Erythroblast (primary cell): ENCODE data around the gene RHBDL3.

Experiments
- DNase-seq, 2 experiments: peaks; one replicate each; lab custom pipeline; 2025; lab: John Stamatoyannopoulos, UW
- GATA1 ChIP-seq: IDR thresholded peaks from 2 replicates; pipeline ENCODE4 v1.6.1; 2011; ENCODE audit warnings: low read depth, mild to moderate bottlenecking, control low read depth, low read length, moderate library complexity
- POLR2A ChIP-seq: IDR thresholded peaks from 2 replicates; pipeline ENCODE4 v1.6.1; 2011; ENCODE audit warnings: mild to moderate bottlenecking, low read length

Gene RHBDL3, protein sequence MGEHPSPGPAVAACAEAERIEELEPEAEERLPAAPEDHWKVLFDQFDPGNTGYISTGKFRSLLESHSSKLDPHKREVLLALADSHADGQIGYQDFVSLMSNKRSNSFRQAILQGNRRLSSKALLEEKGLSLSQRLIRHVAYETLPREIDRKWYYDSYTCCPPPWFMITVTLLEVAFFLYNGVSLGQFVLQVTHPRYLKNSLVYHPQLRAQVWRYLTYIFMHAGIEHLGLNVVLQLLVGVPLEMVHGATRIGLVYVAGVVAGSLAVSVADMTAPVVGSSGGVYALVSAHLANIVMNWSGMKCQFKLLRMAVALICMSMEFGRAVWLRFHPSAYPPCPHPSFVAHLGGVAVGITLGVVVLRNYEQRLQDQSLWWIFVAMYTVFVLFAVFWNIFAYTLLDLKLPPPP

DNA sequence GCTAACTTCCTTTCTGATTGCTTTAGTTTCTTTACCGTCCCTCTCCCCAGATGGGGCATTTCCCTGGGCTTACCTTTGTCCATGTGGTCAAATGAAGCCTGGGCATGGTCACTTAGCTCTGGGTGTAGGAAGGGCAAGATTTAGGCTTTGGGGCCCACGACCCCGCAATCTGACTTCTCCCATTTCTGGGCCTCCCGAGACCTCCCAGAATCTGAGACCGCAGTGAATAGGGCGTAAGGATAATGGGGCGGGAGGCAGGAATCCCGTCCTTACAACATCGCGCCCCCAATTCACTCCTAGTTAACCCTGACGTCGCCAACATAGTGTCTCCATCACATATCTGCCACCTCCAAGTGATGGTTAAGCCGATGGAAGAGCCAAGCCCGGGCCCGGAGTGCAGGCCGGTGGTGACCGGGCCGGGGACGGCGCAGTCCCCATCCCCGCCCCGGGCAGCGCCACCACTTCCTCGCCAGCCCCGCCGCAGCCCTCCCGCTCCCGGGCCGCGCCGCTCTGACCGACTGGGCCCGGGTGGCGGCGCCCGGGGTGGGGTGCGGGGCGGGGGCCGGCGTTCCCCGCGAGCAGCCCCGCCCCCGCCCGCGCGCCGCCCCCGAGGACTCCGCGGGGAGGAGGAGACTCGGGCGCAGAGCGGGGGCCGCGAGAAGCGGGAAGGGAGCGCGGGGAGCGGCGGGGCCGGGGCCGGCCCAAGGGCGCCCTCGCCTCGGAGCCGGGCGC, at the start of gene RHBDL3:
Gene RHBDL3, plus strand, starts transcription at position 641 of the 732 bp plus-strand sequence. CDS start 358 bp downstream, outside the sequence.
- peak; percentile 31 to 57 for DNase-seq
- TF ChIP-seq POLR2A = no peak
- TF ChIP-seq GATA1 = no peak

DNA sequence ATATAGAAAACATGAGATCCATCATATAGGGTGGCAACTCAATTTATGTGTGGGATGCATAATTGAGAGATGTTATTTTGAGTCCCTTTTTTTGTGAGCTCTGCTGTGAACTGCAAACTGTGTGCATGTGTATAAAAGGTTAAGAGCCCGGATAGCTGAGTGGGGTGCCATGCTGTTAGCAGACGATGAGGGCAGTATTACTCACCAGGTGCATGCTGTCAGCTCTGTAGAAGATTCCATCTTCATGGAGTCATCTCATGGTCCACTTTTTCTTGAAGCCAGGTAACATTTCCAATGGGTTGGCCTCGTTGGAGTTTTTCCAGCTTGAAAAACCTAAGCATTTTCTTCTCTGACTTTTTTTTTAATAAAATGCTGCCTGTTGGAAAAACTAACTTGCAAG, 43.0 kb upstream of the RHBDL3 start:
- DNase-seq = no peak
- no peak for TF ChIP-seq POLR2A
- no peak for TF ChIP-seq GATA1

DNA sequence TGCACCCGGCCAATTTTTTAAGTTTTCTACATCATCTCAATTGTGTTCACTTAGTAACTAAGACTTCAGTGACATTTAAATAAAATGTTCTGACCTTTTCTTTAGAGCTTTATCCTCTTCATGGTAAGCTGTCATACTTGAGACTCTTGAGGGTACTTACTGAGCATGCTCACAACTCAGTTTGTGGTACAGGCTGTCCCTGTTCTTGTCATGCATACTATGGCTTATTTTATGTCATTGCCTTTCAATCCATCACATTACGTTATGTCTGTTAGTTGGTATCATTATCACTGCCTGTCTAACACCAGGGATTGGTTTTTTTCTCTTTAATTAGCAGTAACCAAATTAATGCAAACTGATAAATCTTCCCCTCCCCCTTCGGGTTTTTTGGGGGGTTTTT, 41.9 kb upstream of the RHBDL3 start:
- no peak for TF ChIP-seq POLR2A
- no peak for TF ChIP-seq GATA1
- DNase-seq = no peak

DNA sequence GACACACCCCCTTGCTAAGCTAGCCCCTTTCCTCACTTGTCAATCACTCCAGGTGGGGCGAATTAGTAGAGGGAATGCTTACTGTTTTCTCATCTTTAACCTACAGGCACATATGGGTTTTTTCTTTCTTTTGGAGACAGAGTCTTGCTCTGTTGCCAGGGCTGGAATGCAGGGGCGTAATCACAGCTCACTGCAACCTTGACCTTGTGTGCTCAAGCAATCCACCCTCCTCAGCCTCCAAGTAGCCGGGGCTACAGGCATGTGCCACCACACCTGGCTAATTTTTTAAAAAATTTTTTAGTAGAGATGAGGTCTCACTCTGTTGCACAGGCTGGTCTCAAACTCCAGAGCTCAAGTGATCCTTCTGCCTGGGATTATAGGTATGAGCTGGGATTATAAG, 38.7 kb upstream of the RHBDL3 start:
- no peak for DNase-seq
- TF ChIP-seq POLR2A = no peak
- TF ChIP-seq GATA1 = no peak

DNA sequence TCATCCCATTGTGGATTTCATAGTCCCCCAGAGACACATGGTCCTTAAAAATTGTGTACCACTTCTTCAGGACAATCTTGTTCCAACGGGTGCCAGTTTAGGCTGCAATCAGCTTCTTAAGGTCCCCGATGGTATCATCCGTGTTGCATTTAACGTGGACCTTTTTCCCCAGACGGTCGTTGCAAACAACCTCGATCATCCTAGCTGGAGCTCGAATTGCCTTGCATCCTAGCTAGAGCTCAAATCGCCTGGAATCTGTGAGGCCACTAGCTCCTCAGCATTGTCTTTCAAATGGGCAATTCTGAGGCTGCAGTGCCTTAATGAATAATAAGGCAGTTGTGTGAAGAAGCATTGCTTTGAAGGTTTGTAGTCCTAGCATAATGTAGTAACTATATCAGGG, 37.7 kb upstream of the RHBDL3 start:
- DNase-seq = no peak
- no peak for TF ChIP-seq POLR2A
- no peak for TF ChIP-seq GATA1

DNA sequence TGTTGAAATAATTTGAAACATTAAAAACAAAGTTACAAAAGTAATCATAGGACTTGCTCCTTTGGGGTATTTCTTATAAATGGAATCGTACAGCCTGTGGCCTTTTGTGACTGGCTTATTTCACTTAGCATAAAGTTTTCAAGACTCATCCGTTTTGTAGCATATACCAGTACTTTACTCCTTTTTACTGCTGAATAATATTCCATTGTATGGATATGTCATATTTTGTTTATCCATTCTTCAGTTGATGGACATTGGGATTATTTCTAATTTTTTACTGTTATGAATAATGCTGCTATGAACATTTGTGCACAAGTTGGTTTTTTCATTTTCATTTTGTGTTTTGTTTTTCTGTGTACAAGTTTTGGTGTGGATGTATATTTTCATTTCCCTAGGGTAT, 30.0 kb upstream of the RHBDL3 start:
- no peak for TF ChIP-seq GATA1
- no peak for TF ChIP-seq POLR2A

DNA sequence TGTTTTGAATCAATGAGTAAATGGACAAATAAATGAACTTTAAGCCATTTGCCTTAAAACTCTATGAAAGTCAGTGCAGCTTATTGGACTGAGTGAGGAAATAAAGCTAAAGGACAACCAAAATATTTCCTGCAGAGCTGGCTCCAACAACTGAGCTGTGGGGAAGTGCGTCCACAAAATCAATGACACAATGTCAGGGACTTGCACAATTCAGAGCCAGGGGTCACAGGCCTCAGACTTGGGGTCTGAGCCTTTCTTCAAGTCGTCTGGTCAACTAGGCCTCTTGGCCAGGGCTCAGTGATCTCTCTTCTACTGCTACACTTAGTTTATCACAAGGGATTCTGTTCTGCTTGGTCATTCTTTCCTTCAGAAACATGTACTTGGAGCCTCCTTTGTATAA, 26.2 kb upstream of the RHBDL3 start:
- no peak for DNase-seq
- TF ChIP-seq POLR2A = no peak
- TF ChIP-seq GATA1 = no peak

More for the DNA sequence above, 30.0 kb upstream of the RHBDL3 start:
- no peak for DNase-seq

DNA sequence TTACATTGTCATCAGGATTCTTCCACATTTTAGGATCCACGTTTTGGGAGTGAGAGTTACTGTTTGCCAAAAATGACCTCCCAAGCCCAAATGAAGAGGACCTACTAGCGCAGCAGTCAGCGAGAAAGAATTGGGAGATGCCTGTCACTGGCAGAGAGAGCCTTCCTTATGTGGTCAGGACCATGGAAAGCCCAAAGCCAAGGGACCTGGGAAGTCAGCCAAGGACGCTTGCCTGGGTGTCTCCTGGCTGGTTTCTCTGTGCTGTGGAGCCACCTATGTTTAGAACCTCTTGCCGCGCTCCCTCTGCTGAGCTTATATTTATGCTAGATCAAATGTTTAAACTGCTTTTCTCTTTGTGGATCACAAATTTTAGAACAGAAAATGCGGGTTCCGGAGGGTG, 24.9 kb upstream of the RHBDL3 start:
- TF ChIP-seq POLR2A (no peak), GATA1 (no peak)
- peak in 1 of 2 experiments; percentile 7 for DNase-seq

DNA sequence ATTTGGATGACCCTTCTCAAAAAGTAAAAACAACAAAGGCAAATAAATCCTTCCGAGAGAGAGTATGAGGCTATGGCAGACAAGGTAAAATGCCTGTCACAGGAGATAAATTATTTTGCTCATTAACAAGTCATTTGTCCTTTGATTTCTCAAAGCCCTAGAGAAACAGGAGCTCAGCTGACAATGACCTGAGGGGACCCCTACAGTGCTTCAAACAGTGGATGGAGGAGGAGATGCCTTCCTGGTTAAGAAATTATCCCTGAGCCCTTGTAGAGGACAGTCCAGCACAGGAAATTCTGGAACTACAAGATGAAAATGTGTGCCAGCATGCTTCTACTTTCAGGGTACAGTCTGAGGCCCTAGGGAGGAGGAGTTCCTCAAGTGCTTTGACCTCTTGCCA, 24.0 kb upstream of the RHBDL3 start:
- DNase-seq = no peak
- TF ChIP-seq GATA1 = no peak
- TF ChIP-seq POLR2A = no peak

DNA sequence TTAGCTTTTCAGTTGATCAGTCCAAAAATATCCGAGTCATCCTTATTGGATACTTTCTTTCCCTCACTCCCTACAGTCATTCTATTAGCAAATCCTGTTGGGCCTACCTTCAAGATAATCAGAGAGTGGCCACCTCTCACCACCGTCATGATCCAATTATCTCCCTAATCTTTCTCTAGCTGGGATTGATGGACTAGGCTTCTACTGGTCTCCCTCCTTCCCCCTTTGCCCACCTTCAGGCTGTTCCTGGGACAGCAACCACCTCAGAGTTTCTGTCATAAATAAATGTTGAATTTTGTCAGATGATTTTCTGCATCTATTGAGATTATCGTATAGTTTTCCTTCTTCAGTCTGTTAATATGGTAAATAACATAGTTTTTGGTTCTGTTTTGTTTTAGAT, 16.2 kb upstream of the RHBDL3 start:
- no peak for DNase-seq
- no peak for TF ChIP-seq GATA1
- TF ChIP-seq POLR2A = no peak

DNA sequence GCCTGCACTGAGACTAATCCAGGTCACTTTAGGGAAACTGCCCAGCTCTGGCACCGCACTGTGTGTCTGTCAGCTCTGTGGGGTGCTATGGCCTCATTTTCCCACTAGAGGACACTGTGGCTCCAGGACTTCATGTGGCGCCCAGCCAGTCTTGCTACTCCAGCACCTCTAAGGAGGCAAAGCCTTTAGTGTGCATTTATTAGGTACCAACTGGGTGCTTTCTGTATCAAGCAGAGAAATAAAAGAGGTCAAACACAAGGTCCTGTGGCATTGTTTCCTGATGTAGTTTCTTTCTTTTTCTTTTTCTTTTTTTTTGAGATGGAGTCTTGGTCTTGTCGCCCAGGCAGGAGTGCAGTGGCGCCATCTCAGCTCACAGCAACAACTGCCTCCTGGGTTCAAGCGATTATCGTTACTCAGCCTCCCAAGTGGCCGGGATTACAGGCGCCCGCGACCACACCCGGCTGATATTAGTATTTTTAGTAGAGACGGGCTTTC, 12.5 kb upstream of the RHBDL3 start:
- TF ChIP-seq GATA1 (no peak), POLR2A (no peak)
- peak; percentile 75 to 87 for DNase-seq

DNA sequence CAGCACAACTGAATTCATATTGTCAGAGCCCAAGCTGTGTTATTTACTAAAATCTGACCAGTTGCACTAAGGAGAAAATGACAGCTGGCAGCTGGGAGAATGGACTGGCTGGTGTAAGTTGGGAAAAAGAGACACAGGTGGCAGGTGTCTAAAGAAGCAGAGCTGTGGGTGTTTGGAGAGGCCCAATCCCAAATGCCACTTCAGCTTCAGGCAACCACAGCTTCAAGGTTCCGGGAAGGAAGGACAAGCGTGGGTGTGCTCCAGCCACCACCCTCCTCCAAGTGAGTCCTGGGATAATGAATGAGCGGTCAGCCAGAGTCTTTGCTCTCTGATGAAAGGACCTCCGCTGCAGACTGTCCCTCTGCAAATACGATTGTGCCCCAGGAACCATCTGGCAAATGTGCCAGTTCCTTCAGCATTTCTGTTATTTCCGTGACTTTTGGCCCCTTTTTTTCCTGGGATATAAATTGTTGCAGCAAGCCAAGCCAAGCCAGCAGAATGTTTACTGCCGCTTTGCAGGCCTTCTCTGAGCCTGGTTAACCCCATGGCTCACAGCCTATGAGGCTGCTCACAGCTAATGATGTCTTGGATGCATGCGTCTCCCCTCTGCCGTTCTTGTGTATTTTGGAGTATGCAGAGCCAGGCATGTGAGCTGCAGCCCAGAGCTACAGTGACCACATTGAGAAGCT, 9.5 kb upstream of the RHBDL3 start:
- no peak for DNase-seq
- TF ChIP-seq GATA1 (no peak), POLR2A (no peak)

DNA sequence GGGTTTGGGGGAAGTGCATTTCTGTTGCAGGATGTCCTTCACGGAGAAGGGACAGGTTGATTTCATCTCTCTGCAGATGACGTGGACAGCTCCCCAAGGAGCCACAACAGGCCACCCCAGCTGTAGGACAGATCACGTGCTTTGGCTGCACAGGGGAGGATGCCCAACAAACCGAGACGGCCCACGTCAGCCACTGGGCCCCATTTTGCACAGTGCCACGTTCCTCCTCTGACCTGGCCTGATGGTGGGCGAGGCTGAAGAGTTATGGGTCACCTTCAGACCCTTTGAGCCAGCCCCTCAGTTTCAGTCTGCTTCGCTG, 9.0 kb upstream of the RHBDL3 start:
- DNase-seq = no peak
- TF ChIP-seq GATA1 (no peak), POLR2A (no peak)

DNA sequence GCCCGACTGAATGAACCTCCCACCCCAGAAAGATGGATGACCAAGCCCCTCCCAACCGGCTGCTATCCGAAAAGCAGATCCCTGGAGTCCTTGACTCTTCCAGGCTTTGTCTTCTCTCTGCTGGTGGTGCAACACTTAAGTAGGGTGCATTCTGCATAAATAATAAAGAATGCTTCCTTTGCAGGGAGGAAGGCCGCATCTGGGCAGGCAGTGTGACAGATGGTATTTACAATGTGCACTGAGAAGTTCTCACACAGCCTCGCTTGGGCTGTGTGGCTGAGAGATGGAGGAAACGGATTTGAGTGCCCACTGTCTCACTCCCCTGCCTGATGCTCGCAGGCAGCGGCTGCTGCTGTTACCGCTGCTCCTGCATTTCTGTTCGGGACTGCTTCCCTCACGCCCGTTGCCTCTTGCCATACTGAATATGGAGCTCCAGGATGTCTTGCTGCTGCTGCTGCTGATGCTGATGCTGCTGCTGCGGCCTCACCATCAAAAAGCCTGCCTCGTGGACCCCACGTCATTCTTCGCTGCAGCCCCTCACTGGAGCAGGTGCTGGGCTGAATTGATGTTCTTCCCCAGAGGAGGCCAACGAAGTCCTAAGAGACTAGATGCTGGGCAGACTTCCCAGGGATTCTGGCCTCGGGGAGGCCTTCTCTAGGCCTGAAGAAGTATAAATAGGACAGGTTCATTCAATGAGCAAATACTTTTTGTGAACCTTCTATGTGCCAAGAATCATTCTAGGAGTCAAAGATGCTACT, 7.1 kb upstream of the RHBDL3 start:
- no peak for DNase-seq
- no peak for TF ChIP-seq GATA1
- no peak for TF ChIP-seq POLR2A
